H1 (cell line): ENCODE results near the gene RGS5. TPM values are rescaled to one million over a fixed set of nuclear protein-coding genes. Genes with fewer than 3 reads are reported as not detected.

ENCODE experiments used
- CTCF ChIA-PET: fragments of 300-600 bp; sonication (Branson Sonifier 250); formaldehyde crosslinking; loops from one replicate; lab custom pipeline; 2021; ENCODE audit not compliant: partially characterized antibody; lab: Charles Lee
- POLR2A ChIA-PET: fragments of 300-600 bp; sonication (Branson Sonifier 250); formaldehyde crosslinking; loops from one replicate; lab custom pipeline; 2021; ENCODE audit warnings: inconsistent platforms; ENCODE audit not compliant: partially characterized antibody; lab: Charles Lee
- DNase-seq, 2 experiments: peaks; one replicate each; pipeline versions ENCODE4 v3.0.0 to v3.0.0-alpha.2; 2010 to 2022; ENCODE audit warnings: low spot score in 2 of 2, low read depth in 1 of 2, mixed read lengths in 1 of 2
- FAIRE-seq: peaks from 2 replicates; lab custom pipeline; 2011; peaks lifted over from hg19 to GRCh38; lab: Jason Lieb, UNC
- H2AFZ ChIP-seq: 2 replicates; pipeline ENCODE4 v1.8.1; 2012; ENCODE audit warnings: low read length, inconsistent platforms
- H2AK5ac ChIP-seq: 2 replicates; pipeline ENCODE4 v1.6.1; 2013; ENCODE audit warnings: low read depth, low read length
- H2BK120ac ChIP-seq: replicated peaks from 2 replicates; pipeline ENCODE3; 2013; ENCODE audit warnings: low read depth, low read length, inconsistent platforms
- H2BK12ac ChIP-seq: 2 replicates; pipeline ENCODE4 v1.6.1; 2013; ENCODE audit warnings: low read depth, low read length
- H2BK15ac ChIP-seq: 2 replicates; pipeline ENCODE4 v1.6.1; 2013; ENCODE audit warnings: low read length
- H2BK20ac ChIP-seq: 2 replicates; pipeline ENCODE4 v1.6.1; 2013; ENCODE audit warnings: low read length
- H2BK5ac ChIP-seq: 2 replicates; pipeline ENCODE4 v1.6.1; 2013; ENCODE audit warnings: low read depth, low read length
- H3K14ac ChIP-seq: 2 replicates; pipeline ENCODE4 v1.6.1; 2013; ENCODE audit warnings: inconsistent platforms; ENCODE audit not compliant: insufficient read length
- H3K18ac ChIP-seq: 2 replicates; pipeline ENCODE4 v1.6.1; 2013; ENCODE audit warnings: low read length; ENCODE audit errors: extremely low read depth
- H3K23ac ChIP-seq: 2 replicates; pipeline ENCODE4 v1.6.1; 2013; ENCODE audit warnings: inconsistent platforms; ENCODE audit not compliant: insufficient read length
- H3K23me2 ChIP-seq: 2 replicates; pipeline ENCODE4 v1.6.1; 2013; ENCODE audit warnings: low read depth, low read length
- H3K27ac ChIP-seq: 2 replicates; pipeline ENCODE4 v1.6.1; 2011; ENCODE audit warnings: low read depth, low read length, inconsistent platforms
- H3K27me3 ChIP-seq, 4 experiments: replicated peaks in 1 of 4; 1 replicate in 1 of 4; 2 replicates in 3 of 4; pipeline versions ENCODE4 v1.6.1 to v1.8.1; 2011 to 2013; ENCODE audit warnings: low read length in 3 of 4, mild to moderate bottlenecking in 3 of 4, inconsistent platforms in 2 of 4, mixed read lengths in 2 of 4, moderate library complexity in 1 of 4; ENCODE audit not compliant: control insufficient read depth in 3 of 4, insufficient read depth in 3 of 4; ENCODE audit errors: extremely low read depth in 1 of 4
- H3K36me3 ChIP-seq, 4 experiments: 2 replicates each; pipeline versions ENCODE4 v1.6.1 to v1.8.1; 2011 to 2013; ENCODE audit warnings: mild to moderate bottlenecking in 4 of 4, low read length in 3 of 4, moderate library complexity in 2 of 4, control low read depth in 1 of 4, inconsistent platforms in 1 of 4; ENCODE audit not compliant: insufficient read depth in 4 of 4, control insufficient read depth in 2 of 4
- H3K4ac ChIP-seq: replicated peaks from 2 replicates; pipeline ENCODE3; 2013; ENCODE audit warnings: low read length, low read depth, mixed read lengths, inconsistent platforms; ENCODE audit not compliant: insufficient read length
- H3K4me1 ChIP-seq, 4 experiments: replicated peaks in 1 of 4; 1 replicate in 1 of 4; 2 replicates in 3 of 4; pipeline versions ENCODE4 v1.6.1 to v1.8.1; 2011 to 2013; ENCODE audit warnings: low read length in 3 of 4, inconsistent platforms in 2 of 4, mixed read lengths in 1 of 4; ENCODE audit not compliant: insufficient read depth in 4 of 4, control insufficient read depth in 3 of 4
- H3K4me2 ChIP-seq, 2 experiments: 2 replicates each; pipeline versions ENCODE4 v1.6.1 to v1.8.1; 2011 to 2013; ENCODE audit warnings: low read depth in 2 of 2, low read length in 2 of 2, control low read depth in 1 of 2, inconsistent platforms in 1 of 2, mild to moderate bottlenecking in 1 of 2; ENCODE audit not compliant: insufficient read depth in 1 of 2
- H3K4me3 ChIP-seq, 4 experiments: fragments of 200-600, 300-600 bp in 1 of 4; sonication (generic), shearing (Covaris generic), sonication (Bioruptor Twin) in 1 of 4; 2 replicates each; pipeline versions ENCODE4 v1.5.1 to v1.8.1; 2011 to 2016; ENCODE audit warnings: low read length in 4 of 4, low read depth in 3 of 4, control low read depth in 2 of 4, inconsistent platforms in 2 of 4, mild to moderate bottlenecking in 2 of 4, mixed read lengths in 1 of 4, moderate library complexity in 1 of 4; ENCODE audit not compliant: insufficient read depth in 2 of 4; ENCODE audit errors: extremely low read depth in 1 of 4
- H3K56ac ChIP-seq: replicated peaks from 2 replicates; pipeline ENCODE3; 2013; ENCODE audit warnings: low read depth, mild to moderate bottlenecking, mixed read lengths, low read length, inconsistent platforms; ENCODE audit not compliant: insufficient read length
- H3K79me1 ChIP-seq: 2 replicates; pipeline ENCODE4 v1.6.1; 2013; ENCODE audit warnings: low read depth, low read length, control low read depth
- H3K79me2 ChIP-seq, 2 experiments: 2 replicates each; pipeline versions ENCODE4 v1.6.1 to v1.8.1; 2012 to 2013; ENCODE audit warnings: low read length in 2 of 2, mild to moderate bottlenecking in 2 of 2, inconsistent platforms in 1 of 2; ENCODE audit not compliant: insufficient read depth in 2 of 2, control insufficient read depth in 1 of 2
- H3K9ac ChIP-seq, 4 experiments: replicated peaks in 1 of 4; 1 replicate in 1 of 4; 2 replicates in 3 of 4; pipeline versions ENCODE4 v1.6.1 to v1.8.1; 2011 to 2013; ENCODE audit warnings: low read depth in 3 of 4, low read length in 3 of 4, control low read depth in 2 of 4, mild to moderate bottlenecking in 2 of 4, moderate library complexity in 2 of 4, inconsistent platforms in 1 of 4; ENCODE audit errors: extremely low read depth in 1 of 4
- H3K9me3 ChIP-seq, 2 experiments: 2 replicates each; pipeline versions ENCODE4 v1.6.1 to v1.8.1; 2012 to 2013; ENCODE audit warnings: mild to moderate bottlenecking in 2 of 2, moderate library complexity in 2 of 2, control low read depth in 1 of 2, inconsistent platforms in 1 of 2, low read depth in 1 of 2, low read length in 1 of 2, mixed read lengths in 1 of 2; ENCODE audit not compliant: insufficient read depth in 2 of 2
- H4K20me1 ChIP-seq, 2 experiments: replicated peaks in 1 of 2; 2 replicates each; pipeline versions ENCODE3 to v1.8.1; 2011 to 2013; ENCODE audit warnings: inconsistent platforms in 2 of 2, low read length in 2 of 2, mild to moderate bottlenecking in 1 of 2; ENCODE audit not compliant: insufficient read depth in 2 of 2, control insufficient read depth in 1 of 2
- H4K5ac ChIP-seq: 2 replicates; pipeline ENCODE4 v1.6.1; 2013; ENCODE audit warnings: low read length, low read depth, mixed read lengths, inconsistent platforms; ENCODE audit not compliant: insufficient read length
- H4K8ac ChIP-seq: 2 replicates; pipeline ENCODE4 v1.8.0; 2013; ENCODE audit warnings: mild to moderate bottlenecking, moderate library complexity, low read length, inconsistent platforms; ENCODE audit not compliant: insufficient read depth; ENCODE audit errors: extremely low read depth
- H4K91ac ChIP-seq: replicated peaks from 2 replicates; pipeline ENCODE3; 2013; ENCODE audit warnings: low read length, mixed read lengths, inconsistent platforms; ENCODE audit not compliant: insufficient read length
- ATF2 ChIP-seq: IDR thresholded peaks from 2 replicates; pipeline ENCODE4 v1.6.1; 2012; ENCODE audit warnings: low read length, inconsistent platforms
- BACH1 ChIP-seq: IDR thresholded peaks from 2 replicates; pipeline ENCODE4 v1.6.1; 2012; ENCODE audit warnings: low read length, improper control_type of control experiment
- BCL11A ChIP-seq, 2 experiments: IDR thresholded peaks; one replicate each; pipeline ENCODE4 v1.6.1; 2011; ENCODE audit warnings: low read depth in 2 of 2, low read length in 2 of 2, mild to moderate bottlenecking in 2 of 2
- BRCA1 ChIP-seq: IDR thresholded peaks from 2 replicates; pipeline ENCODE4 v1.6.1; 2012; ENCODE audit warnings: low read depth, low read length, improper control_type of control experiment
- HDAC2 ChIP-seq, 2 experiments: fragments of 300-600 bp in 1 of 2; sonication (generic) in 1 of 2; IDR thresholded peaks; 2 replicates each; pipeline ENCODE4 v1.6.1; 2011 to 2012; ENCODE audit warnings: low read depth in 2 of 2, low read length in 2 of 2, mild to moderate bottlenecking in 2 of 2, moderate library complexity in 2 of 2, borderline replicate concordance in 1 of 2, inconsistent platforms in 1 of 2
- HDAC6 ChIP-seq: IDR thresholded peaks from one replicate; pipeline ENCODE4 v1.7.1; 2012; ENCODE audit warnings: low read depth, mild to moderate bottlenecking, inconsistent platforms, low read length, moderate library complexity
- MAFK ChIP-seq: IDR thresholded peaks from 2 replicates; pipeline ENCODE4 v1.6.1; 2012; ENCODE audit warnings: low read depth, mild to moderate bottlenecking, improper control_type of control experiment, low read length
- POLR2AphosphoS5 ChIP-seq: IDR thresholded peaks from 2 replicates; pipeline ENCODE4 v1.6.1; 2011; ENCODE audit warnings: low read depth, low read length
- POU5F1 ChIP-seq: IDR thresholded peaks from 2 replicates; pipeline ENCODE4 v1.6.1; 2011; ENCODE audit warnings: low read depth, mild to moderate bottlenecking, low read length, moderate library complexity
- RAD21 ChIP-seq, 2 experiments: IDR thresholded peaks in 1 of 2; conservative IDR thresholded peaks in 1 of 2; 2 replicates each; pipeline ENCODE4 v1.6.1; 2011; ENCODE audit warnings: low read depth in 2 of 2, low read length in 2 of 2, improper control_type of control experiment in 1 of 2, inconsistent platforms in 1 of 2, mild to moderate bottlenecking in 1 of 2, moderate library complexity in 1 of 2
- RBBP5 ChIP-seq: IDR thresholded peaks from 2 replicates; pipeline ENCODE4 v1.7.1; 2012; ENCODE audit warnings: low read depth, mild to moderate bottlenecking, inconsistent platforms, low read length, moderate library complexity, borderline replicate concordance
- RNF2 ChIP-seq: fragments of 200-900, 300-1000 bp; sonication (generic); IDR thresholded peaks from 2 replicates; pipeline ENCODE4 v1.7.1; 2016; ENCODE audit warnings: borderline replicate concordance, low read depth, mild to moderate bottlenecking, antibody characterized with exemption, low read length; ENCODE audit not compliant: poor library complexity, severe bottlenecking; ENCODE audit errors: missing control alignments
- WGBS, 2 experiments: shearing (Covaris generic) in 1 of 2; methylation state at CpG; one replicate each; pipeline versions ENCODE4 v1.1.6 to v1.1.7; 2013 to 2015; ENCODE audit warnings: low lambda C conversion rate in 2 of 2, mixed read lengths in 2 of 2, inconsistent platforms in 1 of 2, low coverage in 1 of 2, missing lambda C conversion rate in 1 of 2; ENCODE audit not compliant: insufficient replicate concordance in 2 of 2, insufficient coverage in 1 of 2, insufficient read length in 1 of 2; ENCODE audit errors: extremely low coverage in 1 of 2, missing lambda C conversion rate in 1 of 2; 5-methylcytosine and 5-hydroxymethylcytosine counted together
- polyA plus RNA-seq, 7 experiments: library from polyadenylated mRNA; depleted of rRNA in 3 of 7; stranded (reverse) in 5 of 7; unstranded in 2 of 7; fragments of >200 nt in 5 of 7; fragments of 200-250 nt in 2 of 7; gene quantifications; 1 replicate in 5 of 7; 2 replicates in 1 of 7; 4 replicates in 1 of 7; pipeline versions ENCODE4 v1.2.1 to v1.2.3, GENCODE V29; 2011 to 2013; ENCODE audit warnings: missing spikeins in 2 of 7, mixed read lengths in 2 of 7
- total RNA-seq: library from RNA; stranded (reverse); fragmentation: NEBNext Ultra II Directional; extraction: Animal tissue kit (Norgen Biotek cat#: 25700); gene quantifications from 2 replicates; pipeline ENCODE4 v1.2.1, GENCODE V29; 2021

RGS5 gene
- total and polyA plus RNA-seq, 2 of the 8 experiments (the other 6 are each of a cell fraction or from before 2014, with no cell fraction given), result 75.5 to 103 TPM

- no peak overlapping the region for H2AK5ac ChIP-seq
- no peaks in the 10 kb centered on the region for H3K27me3 ChIP-seq
- no peaks in the 10 kb centered on the region for H3K4me1 ChIP-seq
- H2BK15ac ChIP-seq, result no peak overlapping the region
- H4K8ac ChIP-seq, result no peak overlapping the region
- H3K18ac ChIP-seq, result no peak overlapping the region
- no peak overlapping the region for H3K27ac ChIP-seq
- H3K56ac ChIP-seq, result no peak overlapping the region
- no peak overlapping the region for H4K5ac ChIP-seq
- H3K36me3 ChIP-seq, result no peaks in the 10 kb centered on the region
- DNase-seq, result no peak
- H3K9ac ChIP-seq, result no peak overlapping the region
- H4K20me1 ChIP-seq, result no peaks in the 10 kb centered on the region
- 93% methylated on average over 1 of the region's 1 CpG; no CpG with 5 or more reads in 1 of the 2 experiments for WGBS, 2 experiments
- CTCF ChIA-PET, result interaction anchor here (0.6 to 0.9 kb wide), 3 partner anchors 33 to 224 kb away, joined by 3 to 4 read pairs (median 3); no protein-coding TSS in a partner anchor
- H3K4me3 ChIP-seq, result no peak overlapping the region
- no peaks in the 10 kb centered on the region for H3K23me2 ChIP-seq
- H4K91ac ChIP-seq, result no peak overlapping the region
- H2BK12ac ChIP-seq, result no peak overlapping the region
- H3K4ac ChIP-seq, result no peak overlapping the region
- H2AFZ ChIP-seq, result no peak overlapping the region
- H3K14ac ChIP-seq, result no peak overlapping the region
- H3K79me1 ChIP-seq, result no peaks in the 10 kb centered on the region
- FAIRE-seq, result no peak
- H2BK20ac ChIP-seq, result no peak overlapping the region
- H3K79me2 ChIP-seq, result no peaks in the 10 kb centered on the region
- no peaks in the 10 kb centered on the region for H3K9me3 ChIP-seq
- no peak overlapping the region for H2BK120ac ChIP-seq
- POLR2A ChIA-PET, result no interaction called here
- H3K23ac ChIP-seq, result no peak overlapping the region
- H2BK5ac ChIP-seq, result no peak overlapping the region
- H3K4me2 ChIP-seq, result no peak overlapping the region
- TF ChIP-seq MAFK, result no peak
- no peak for TF ChIP-seq BRCA1
- TF ChIP-seq HDAC2 (IDR thresholded peaks at IDR 0.05; ENCODE audit: borderline replicate concordance in 1 of 2, low read depth in 2 of 2, low read length in 2 of 2), result no peak
- TF ChIP-seq HDAC6, result no peak
- TF ChIP-seq POLR2AphosphoS5, result no peak
- TF ChIP-seq RAD21 (IDR thresholded peaks at IDR 0.05 in 1 of 2, conservative IDR thresholded peaks at IDR 0.05 in 1 of 2; ENCODE audit: low read depth in 2 of 2, low read length in 2 of 2), result no peak
- TF ChIP-seq RBBP5, result no peak
- TF ChIP-seq POU5F1, result no peak
- TF ChIP-seq RNF2, result no peak
- TF ChIP-seq BACH1, result no peak
- no peak for TF ChIP-seq ATF2
- no peak for TF ChIP-seq BCL11A (IDR thresholded peaks at IDR 0.05; ENCODE audit: low read depth in 2 of 2, low read length in 2 of 2)
Measured at GRCh38 chr1:163102590-163102989, 100.1 kb downstream of the RGS5 start.
